Epithelial cell of proximal tubule (primary cell): ENCODE data around the gene RIC8A. TPM values are rescaled to one million over a fixed set of nuclear protein-coding genes. Genes with fewer than 3 reads are reported as not detected.

Source experiments
- DNase-seq: peaks from one replicate; pipeline ENCODE4 v3.0.0-alpha.2; 2011; ENCODE audit warnings: low read depth
- H3K4me3 ChIP-seq: 2 replicates; pipeline ENCODE4 v1.5.1; 2011; ENCODE audit warnings: low read depth, mild to moderate bottlenecking, low read length
- CTCF ChIP-seq: conservative IDR thresholded peaks from 2 replicates; pipeline ENCODE4 v1.5.1; 2012; ENCODE audit warnings: low read depth, mild to moderate bottlenecking, low read length
- total RNA-seq: library from RNA; depleted of rRNA; stranded (reverse); fragments of >200 nt; gene quantifications from 2 replicates; pipeline ENCODE4 v1.2.3, GENCODE V29; 2015

Gene RIC8A
- total RNA-seq, 1 donor from 2014 or later: 116 TPM

- no peak for DNase-seq
- TF ChIP-seq CTCF: no peak
- no peak overlapping the region for H3K4me3 ChIP-seq
Measured at GRCh38 chr11:221998-222789, 14.7 kb downstream of the RIC8A start.

DNA sequence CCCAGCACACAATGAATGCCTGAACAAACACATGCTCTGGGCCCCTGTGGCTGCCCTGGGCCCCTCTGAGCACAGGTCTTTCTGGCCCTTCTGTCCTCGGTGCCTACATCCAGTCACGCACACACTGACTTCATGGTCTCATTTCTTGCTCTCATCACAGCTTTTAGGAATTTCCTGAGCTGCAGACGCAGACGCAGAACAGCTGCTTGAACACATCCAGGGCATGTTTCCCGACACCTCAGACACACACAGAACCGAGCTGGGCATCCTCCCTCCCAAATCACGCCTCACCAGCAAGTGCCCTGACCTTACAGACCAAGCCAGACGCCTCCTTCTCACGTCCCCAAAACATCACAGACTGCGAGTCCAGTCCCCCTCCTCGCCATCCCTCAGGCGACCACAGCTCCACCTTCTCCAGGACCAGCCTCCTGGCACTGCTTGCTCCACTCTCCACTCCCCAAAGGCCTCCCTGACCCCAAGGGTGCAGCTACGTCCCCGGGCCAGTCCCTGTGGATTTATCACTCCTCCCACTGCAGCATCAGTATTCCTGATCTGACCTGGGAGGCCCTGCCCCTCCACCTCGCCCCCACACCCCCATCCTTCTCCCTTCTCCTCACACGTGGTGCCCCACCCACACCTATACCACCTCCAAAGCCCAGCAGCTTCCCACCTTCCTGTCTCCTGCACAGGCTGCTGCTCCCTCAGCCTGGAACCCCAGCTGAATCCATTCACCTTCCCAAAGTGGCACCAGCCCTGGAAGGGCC, 15.7 kb downstream of the RIC8A start:
- no peak for TF ChIP-seq CTCF
- H3K4me3 ChIP-seq: no peak overlapping the region
- no peak for DNase-seq

- no peak for TF ChIP-seq CTCF
- DNase-seq: no peak
- H3K4me3 ChIP-seq: no peak overlapping the region
Measured at GRCh38 chr11:223884-224283, 16.4 kb downstream of the RIC8A start.

DNA sequence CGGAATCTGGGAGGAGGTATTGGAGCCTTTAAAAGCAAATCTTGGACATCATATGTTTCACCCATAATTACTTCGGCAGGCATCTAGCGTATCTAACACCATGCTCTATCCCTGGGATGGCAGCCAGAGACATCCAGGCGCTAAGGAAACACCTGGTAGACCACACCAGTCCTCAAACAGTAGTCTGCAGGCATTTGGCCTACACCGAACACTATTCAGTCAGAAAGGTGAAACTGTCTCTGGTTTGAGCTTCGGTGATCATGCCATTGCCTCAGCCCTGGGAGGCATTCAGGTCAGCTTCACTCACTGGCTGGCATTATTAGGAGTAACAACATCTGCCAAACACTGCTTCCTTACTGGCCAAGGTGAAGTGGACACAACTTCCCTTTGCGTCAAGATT, 16.9 kb downstream of the RIC8A start:
- no peak for TF ChIP-seq CTCF
- no peak for DNase-seq

DNA sequence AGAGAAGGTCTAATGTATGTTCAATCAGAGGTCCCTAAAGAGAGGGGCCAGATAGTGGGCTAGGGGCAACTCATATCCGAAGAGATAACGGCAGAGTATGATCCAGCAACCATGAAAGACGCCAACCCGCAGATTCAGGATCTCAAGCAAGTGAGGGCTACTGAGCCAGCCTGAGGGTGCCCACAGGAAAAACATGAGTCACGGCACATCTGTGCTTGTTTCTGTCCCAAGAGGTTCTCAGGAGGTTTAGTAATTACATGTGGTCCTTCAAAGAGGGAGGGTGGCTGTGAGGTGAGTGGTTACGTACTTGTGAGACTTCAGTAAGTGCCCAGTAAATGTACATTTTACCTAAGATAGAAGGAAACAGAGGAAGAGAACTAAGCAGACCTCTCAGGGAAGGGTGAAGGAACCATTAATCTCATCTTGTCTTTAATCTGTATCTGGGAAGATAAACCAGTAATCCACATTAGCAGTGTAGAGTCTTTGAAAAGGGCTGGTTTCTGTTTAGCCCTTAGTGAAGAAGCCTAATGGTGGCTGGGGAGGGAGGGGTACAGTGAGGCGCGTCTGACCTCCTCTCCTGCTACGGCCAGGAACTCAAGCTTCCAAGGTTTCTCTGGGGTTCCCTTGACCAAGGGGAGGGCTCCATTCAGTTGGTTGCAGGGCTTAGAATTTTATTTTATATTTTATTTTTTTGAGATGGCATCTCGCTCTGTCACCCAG, 18.4 kb downstream of the RIC8A start:
- DNase-seq: no peak
- H3K4me3 ChIP-seq: no peak overlapping the region
- no peak for TF ChIP-seq CTCF

More for the DNA sequence above, 16.9 kb downstream of the RIC8A start:
- H3K4me3 ChIP-seq: no peak overlapping the region

- H3K4me3 ChIP-seq: no peak overlapping the region
- DNase-seq: no peak
- TF ChIP-seq CTCF: no peak
Measured at GRCh38 chr11:227824-228379, 20.4 kb downstream of the RIC8A start.
